Cardiac fibroblast (primary cell): ENCODE data around the gene RIMKLB.

Experiments used
- DNase-seq, 2 donors: peaks; one replicate each; pipeline versions ENCODE4 v3.0.0 to v3.0.0-alpha.2; 2010; ENCODE audit warnings: low read depth in 2 of 2
- H3K4me3 ChIP-seq, 2 donors: replicated peaks in 1 of 2; 1 replicate in 1 of 2; 2 replicates in 1 of 2; pipeline ENCODE4 v1.5.1; 2011; ENCODE audit warnings: low read depth in 2 of 2, low read length in 2 of 2, mild to moderate bottlenecking in 2 of 2, moderate library complexity in 1 of 2
- TF ChIP-seq, protein P1 (sequence below): IDR thresholded peaks from one replicate; pipeline ENCODE4 v1.5.1; 2011; ENCODE audit warnings: low read depth, mild to moderate bottlenecking, low read length, inconsistent platforms

The RIMKLB gene

DNA sequence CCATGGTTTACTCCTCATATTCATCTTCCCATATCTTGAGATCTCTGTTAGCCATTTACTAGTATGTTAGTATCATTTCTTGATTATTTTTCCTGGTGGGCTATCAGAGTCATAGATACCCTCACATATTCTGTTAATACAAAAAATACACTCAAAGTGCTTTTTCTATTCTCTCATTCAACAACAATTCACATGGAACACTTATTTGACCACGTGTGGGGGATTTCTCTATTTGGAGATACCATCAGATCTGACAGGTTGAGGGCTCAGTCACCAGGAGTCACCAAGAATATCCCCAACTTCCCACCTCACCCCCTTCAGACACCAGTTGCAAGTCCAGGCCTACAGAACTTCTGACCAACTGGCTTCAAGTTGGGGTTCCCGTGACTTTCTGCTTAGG is 72.7 kb downstream of the RIMKLB start:
- DNase-seq, result no peak
- no peak overlapping the region for H3K4me3 ChIP-seq
- TF ChIP-seq, protein P1, sequence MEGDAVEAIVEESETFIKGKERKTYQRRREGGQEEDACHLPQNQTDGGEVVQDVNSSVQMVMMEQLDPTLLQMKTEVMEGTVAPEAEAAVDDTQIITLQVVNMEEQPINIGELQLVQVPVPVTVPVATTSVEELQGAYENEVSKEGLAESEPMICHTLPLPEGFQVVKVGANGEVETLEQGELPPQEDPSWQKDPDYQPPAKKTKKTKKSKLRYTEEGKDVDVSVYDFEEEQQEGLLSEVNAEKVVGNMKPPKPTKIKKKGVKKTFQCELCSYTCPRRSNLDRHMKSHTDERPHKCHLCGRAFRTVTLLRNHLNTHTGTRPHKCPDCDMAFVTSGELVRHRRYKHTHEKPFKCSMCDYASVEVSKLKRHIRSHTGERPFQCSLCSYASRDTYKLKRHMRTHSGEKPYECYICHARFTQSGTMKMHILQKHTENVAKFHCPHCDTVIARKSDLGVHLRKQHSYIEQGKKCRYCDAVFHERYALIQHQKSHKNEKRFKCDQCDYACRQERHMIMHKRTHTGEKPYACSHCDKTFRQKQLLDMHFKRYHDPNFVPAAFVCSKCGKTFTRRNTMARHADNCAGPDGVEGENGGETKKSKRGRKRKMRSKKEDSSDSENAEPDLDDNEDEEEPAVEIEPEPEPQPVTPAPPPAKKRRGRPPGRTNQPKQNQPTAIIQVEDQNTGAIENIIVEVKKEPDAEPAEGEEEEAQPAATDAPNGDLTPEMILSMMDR, result no peak

GRCh38 chr12:8771072-8771471 is 73.3 kb downstream of the RIMKLB start:
- no peak overlapping the region for H3K4me3 ChIP-seq
- no peak for DNase-seq
- TF ChIP-seq, protein P1, result no peak

DNA sequence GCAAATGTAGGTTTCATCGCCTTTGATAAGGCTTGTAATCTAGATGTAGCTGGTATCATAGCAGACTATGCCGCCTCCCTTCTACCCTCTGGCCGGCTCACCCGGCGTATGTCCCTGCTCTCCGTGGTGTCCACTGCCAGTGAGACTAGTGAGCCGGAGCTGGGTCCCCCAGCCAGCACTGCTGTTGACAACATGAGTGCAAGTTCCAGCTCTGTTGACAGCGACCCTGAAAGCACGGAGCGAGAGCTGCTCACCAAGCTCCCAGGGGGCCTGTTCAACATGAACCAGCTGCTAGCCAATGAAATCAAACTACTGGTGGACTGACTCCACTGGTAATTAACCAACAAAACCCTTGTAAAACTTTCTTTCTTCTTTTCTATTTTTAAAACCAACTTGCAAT is 75.7 kb downstream of the RIMKLB start:
- H3K4me3 ChIP-seq, result no peak overlapping the region
- TF ChIP-seq, protein P1, result no peak

GRCh38 chr12:8779281-8779680 is 81.5 kb downstream of the RIMKLB start:
- H3K4me3 ChIP-seq, result no peak overlapping the region
- DNase-seq, result no peak
- TF ChIP-seq, protein P1, result no peak

More for the DNA sequence above, 75.7 kb downstream of the RIMKLB start:
- DNase-seq, result no peak

DNA sequence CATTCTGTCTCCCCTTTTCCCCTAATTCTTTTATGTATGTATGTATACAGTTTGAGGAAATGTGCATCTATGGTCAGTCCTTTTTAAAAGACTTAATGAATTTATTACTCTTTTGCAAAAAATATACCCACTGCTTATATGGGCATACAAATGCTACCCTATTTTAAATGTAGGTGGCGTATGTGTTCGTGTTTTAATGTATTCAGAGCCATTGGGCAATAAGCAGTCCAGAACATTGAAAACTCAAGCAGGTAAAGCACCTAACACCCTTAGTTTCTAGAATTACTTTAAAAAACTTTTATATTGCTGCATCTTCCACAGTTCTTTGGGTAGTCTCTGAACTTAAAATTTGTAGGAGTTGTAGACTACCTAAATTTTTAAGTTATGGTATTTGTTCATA is 82.1 kb downstream of the RIMKLB start:
- no peak overlapping the region for H3K4me3 ChIP-seq
- DNase-seq, result no peak
- TF ChIP-seq, protein P1, result no peak

- DNase-seq, result peak; percentile 51 to 60
- TF ChIP-seq, protein P1, result peak; percentile 38
These were observed 82.6 kb downstream of the RIMKLB start for GRCh38 chr12:8780389-8780788.

GRCh38 chr12:8781381-8782127 is 83.8 kb downstream of the RIMKLB start:
- H3K4me3 ChIP-seq, result no peak overlapping the region
- TF ChIP-seq, protein P1, result no peak
- no peak for DNase-seq

More at GRCh38 chr12:8780389-8780788, 82.6 kb downstream of the RIMKLB start:
- no peak overlapping the region for H3K4me3 ChIP-seq
